HCT116 (cell line): Measurements from ENCODE around the gene RUNX1. TPM values are rescaled to one million over a fixed set of nuclear protein-coding genes. Genes with fewer than 3 reads are reported as not detected.

Experiments used
- ATAC-seq: fragments of 200-7000 bp; cut with Tn5 transposase; 2 replicates; pipeline ENCODE4 v1.9.1; 2020; ENCODE audit warnings: mild to moderate bottlenecking, moderate library complexity
- BruUV-seq: library from RNA; stranded (reverse); fragments of 400-500 nt; replicated peaks from 2 replicates; lab custom pipeline; 2021; lab: Mats Ljungman, UMichigan
- CTCF ChIA-PET: fragments of 300-600 bp; sonication (Branson Sonifier 250); formaldehyde crosslinking; loops from one replicate; lab custom pipeline; 2021; ENCODE audit warnings: antibody characterized with exemption; lab: Charles Lee
- POLR2A ChIA-PET: fragments of 300-600, 350-600 bp; sonication (Branson Sonifier 250); formaldehyde crosslinking; loops from one replicate; lab custom pipeline; 2021; ENCODE audit warnings: antibody characterized with exemption; lab: Charles Lee
- RAD21 ChIA-PET, 2 experiments: fragments of 300-600 bp; sonication (Branson Sonifier 250); formaldehyde crosslinking; loops; one replicate each; lab custom pipeline; 2023; ENCODE audit warnings: low total read pairs in 2 of 2; ENCODE audit not compliant: uncharacterized antibody in 2 of 2, unreplicated experiment in 2 of 2, low non-redundant PET in 1 of 2; lab: Charles Lee
- DNase-seq: peaks from one replicate; pipeline ENCODE4 v3.0.0-alpha.2; 2010; ENCODE audit warnings: low read depth, low spot score
- H2AFZ ChIP-seq: fragments of 200-600 bp; shearing (Covaris generic), sonication (generic); 2 replicates; pipeline ENCODE4 v1.6.1; 2017; ENCODE audit warnings: low read depth, mixed run types, mixed read lengths, antibody characterized with exemption, low read length; ENCODE audit not compliant: poor library complexity, severe bottlenecking
- H3K27ac ChIP-seq: 2 replicates; pipeline ENCODE4 v1.5.1; 2012; ENCODE audit warnings: low read depth, low read length
- H3K27me3 ChIP-seq: fragments of 200-600 bp; sonication (generic); 2 replicates; pipeline ENCODE4 v1.6.1; 2016; ENCODE audit warnings: mixed run types, low read length, mixed read lengths; ENCODE audit not compliant: insufficient read depth
- H3K36me3 ChIP-seq, 2 experiments: fragments of 200-500 bp in 1 of 2; fragments of 200-600 bp in 1 of 2; sonication (Bioruptor generic) in 1 of 2; sonication (generic) in 1 of 2; 2 replicates each; pipeline versions ENCODE4 v1.5.1 to v1.6.1; 2014 to 2016; ENCODE audit warnings: low read length in 2 of 2, inconsistent platforms in 1 of 2, mixed read lengths in 1 of 2, mixed run types in 1 of 2; ENCODE audit not compliant: insufficient read depth in 2 of 2, control insufficient read depth in 1 of 2
- H3K4me1 ChIP-seq, 2 experiments: fragments of 200-600 bp in 1 of 2; sonication (generic) in 1 of 2; 2 replicates each; pipeline versions ENCODE4 v1.5.1 to v1.6.1; 2012 to 2017; ENCODE audit warnings: low read length in 2 of 2, inconsistent platforms in 1 of 2, mild to moderate bottlenecking in 1 of 2, mixed read lengths in 1 of 2, mixed run types in 1 of 2, moderate library complexity in 1 of 2; ENCODE audit not compliant: insufficient read depth in 2 of 2, control insufficient read depth in 1 of 2
- H3K4me2 ChIP-seq: fragments of 200-600 bp; sonication (generic); 2 replicates; pipeline ENCODE4 v1.6.1; 2017; ENCODE audit warnings: mixed run types, low read length, mixed read lengths
- H3K4me3 ChIP-seq, 2 experiments: fragments of 200-600 bp in 1 of 2; sonication (generic) in 1 of 2; replicated peaks in 1 of 2; 2 replicates each; pipeline ENCODE4 v1.5.1; 2011 to 2016; ENCODE audit warnings: low read length in 2 of 2, control low read depth in 1 of 2, low read depth in 1 of 2, mild to moderate bottlenecking in 1 of 2, mixed read lengths in 1 of 2, mixed run types in 1 of 2
- H3K79me2 ChIP-seq: fragments of 200-600 bp; sonication (generic); 2 replicates; pipeline ENCODE4 v1.6.1; 2017; ENCODE audit warnings: mild to moderate bottlenecking, mixed run types, low read length, moderate library complexity, mixed read lengths; ENCODE audit not compliant: insufficient read depth
- H3K9ac ChIP-seq: fragments of 200-600 bp; sonication (generic); 2 replicates; pipeline ENCODE4 v1.6.1; 2016; ENCODE audit warnings: low read length, mixed read lengths
- H3K9me2 ChIP-seq: fragments of 200-600 bp; sonication (generic), shearing (Covaris generic); 2 replicates; pipeline ENCODE4 v1.6.1; 2017; ENCODE audit warnings: mixed run types, mild to moderate bottlenecking, moderate library complexity; ENCODE audit not compliant: insufficient read depth
- H3K9me3 ChIP-seq, 2 experiments: fragments of 200-500 bp in 1 of 2; fragments of 200-600 bp in 1 of 2; sonication (Bioruptor generic) in 1 of 2; sonication (generic) in 1 of 2; 2 replicates each; pipeline ENCODE4 v1.6.1; 2014 to 2017; ENCODE audit warnings: low read length in 2 of 2, mixed read lengths in 2 of 2, inconsistent platforms in 1 of 2, low read depth in 1 of 2, mild to moderate bottlenecking in 1 of 2, mixed run types in 1 of 2, moderate library complexity in 1 of 2; ENCODE audit not compliant: control insufficient read depth in 1 of 2, insufficient read depth in 1 of 2
- H4K20me1 ChIP-seq: fragments of 200-600 bp; sonication (generic), shearing (Covaris generic); 2 replicates; pipeline ENCODE4 v1.6.1; 2017; ENCODE audit warnings: mixed run types, mild to moderate bottlenecking, moderate library complexity; ENCODE audit not compliant: insufficient read depth
- EGR1 ChIP-seq: IDR thresholded peaks from 2 replicates; pipeline ENCODE4 v1.6.1; 2012; ENCODE audit warnings: low read depth
- ELF1 ChIP-seq: IDR thresholded peaks from 2 replicates; pipeline ENCODE4 v1.6.1; 2012; ENCODE audit warnings: low read depth, borderline replicate concordance
- EZH2phosphoT487 ChIP-seq: fragments of 200-600 bp; IDR thresholded peaks from 2 replicates; pipeline ENCODE4 v1.6.1; 2018; ENCODE audit warnings: antibody characterized with exemption, borderline replicate concordance
- JUND ChIP-seq: IDR thresholded peaks from 2 replicates; pipeline ENCODE4 v1.6.1; 2012
- POLR2A ChIP-seq: IDR thresholded peaks from 2 replicates; pipeline ENCODE4 v1.7.0; 2011; ENCODE audit warnings: borderline replicate concordance; ENCODE audit not compliant: insufficient read depth, insufficient read length; ENCODE audit errors: extremely low read depth
- POLR2AphosphoS5 ChIP-seq: IDR thresholded peaks from 2 replicates; pipeline ENCODE4 v1.6.1; 2011; ENCODE audit warnings: mild to moderate bottlenecking, low read depth, low read length, moderate library complexity
- RAD21 ChIP-seq: IDR thresholded peaks from 2 replicates; pipeline ENCODE4 v1.6.1; 2012; ENCODE audit warnings: low read depth, mild to moderate bottlenecking
- intact Hi-C: fragments of 100-400 bp; cut with micrococcal nuclease; formaldehyde crosslinking; loops from 2 replicates; pipeline ENCODE4 v1.10.0; 2022
- total RNA-seq: library from RNA; stranded (reverse); gene quantifications from one replicate; pipeline ENCODE4 v1.2.1, GENCODE V29; 2021; ENCODE audit not compliant: unreplicated experiment
- TF ChIP-seq, protein P1 (sequence below): IDR thresholded peaks from 2 replicates; pipeline ENCODE4 v1.6.1; 2012; ENCODE audit warnings: low read depth
- TF ChIP-seq, protein P2 (sequence below): IDR thresholded peaks from 2 replicates; pipeline ENCODE4 v1.6.1; 2012

Gene RUNX1
- total RNA-seq, 1 experiment from 2014 or later: 33.5 TPM

DNA sequence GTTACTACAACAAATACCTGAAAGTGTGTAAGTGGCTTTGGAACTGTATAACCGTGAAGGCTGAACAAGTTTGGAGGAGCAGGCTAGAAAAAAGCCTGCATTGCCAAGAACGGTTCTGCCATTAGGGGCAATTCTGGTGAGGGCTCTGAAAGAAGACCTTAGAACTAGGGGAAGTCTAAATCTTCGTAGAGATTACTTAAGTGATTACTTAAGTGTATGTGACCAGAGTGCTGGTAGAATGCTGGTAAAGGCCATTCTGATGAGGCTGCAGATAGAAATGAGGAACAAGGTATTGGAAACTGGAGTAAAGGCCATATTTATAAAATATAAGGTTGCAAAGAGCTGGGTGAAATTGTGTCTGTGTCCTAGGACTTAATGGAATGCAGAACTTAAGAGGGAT is 222.3 kb downstream of the RUNX1 start:
- H3K36me3 ChIP-seq: peaks cover 10 to 22% of the 10 kb centered on the region in 2 experiments; a peak in 2 of 4 replicates
- no peak overlapping the region for H2AFZ ChIP-seq
- BruUV-seq: no TSS peak
- H3K9ac ChIP-seq: no peak overlapping the region
- H3K4me3 ChIP-seq: no peak overlapping the region
- ChIA-PET RAD21 (interaction anchor here in 1 of 2 experiments (1.3 kb wide), 1 partner anchor 10 kb away, joined by 3 read pairs; no protein-coding TSS in a partner anchor), POLR2A (no interaction called here), CTCF (no interaction called here)
- H3K79me2 ChIP-seq: no peaks in the 10 kb centered on the region
- no peak for ATAC-seq
- no peaks in the 10 kb centered on the region for H4K20me1 ChIP-seq
- no peaks in the 10 kb centered on the region for H3K4me1 ChIP-seq
- TF ChIP-seq, protein P1, sequence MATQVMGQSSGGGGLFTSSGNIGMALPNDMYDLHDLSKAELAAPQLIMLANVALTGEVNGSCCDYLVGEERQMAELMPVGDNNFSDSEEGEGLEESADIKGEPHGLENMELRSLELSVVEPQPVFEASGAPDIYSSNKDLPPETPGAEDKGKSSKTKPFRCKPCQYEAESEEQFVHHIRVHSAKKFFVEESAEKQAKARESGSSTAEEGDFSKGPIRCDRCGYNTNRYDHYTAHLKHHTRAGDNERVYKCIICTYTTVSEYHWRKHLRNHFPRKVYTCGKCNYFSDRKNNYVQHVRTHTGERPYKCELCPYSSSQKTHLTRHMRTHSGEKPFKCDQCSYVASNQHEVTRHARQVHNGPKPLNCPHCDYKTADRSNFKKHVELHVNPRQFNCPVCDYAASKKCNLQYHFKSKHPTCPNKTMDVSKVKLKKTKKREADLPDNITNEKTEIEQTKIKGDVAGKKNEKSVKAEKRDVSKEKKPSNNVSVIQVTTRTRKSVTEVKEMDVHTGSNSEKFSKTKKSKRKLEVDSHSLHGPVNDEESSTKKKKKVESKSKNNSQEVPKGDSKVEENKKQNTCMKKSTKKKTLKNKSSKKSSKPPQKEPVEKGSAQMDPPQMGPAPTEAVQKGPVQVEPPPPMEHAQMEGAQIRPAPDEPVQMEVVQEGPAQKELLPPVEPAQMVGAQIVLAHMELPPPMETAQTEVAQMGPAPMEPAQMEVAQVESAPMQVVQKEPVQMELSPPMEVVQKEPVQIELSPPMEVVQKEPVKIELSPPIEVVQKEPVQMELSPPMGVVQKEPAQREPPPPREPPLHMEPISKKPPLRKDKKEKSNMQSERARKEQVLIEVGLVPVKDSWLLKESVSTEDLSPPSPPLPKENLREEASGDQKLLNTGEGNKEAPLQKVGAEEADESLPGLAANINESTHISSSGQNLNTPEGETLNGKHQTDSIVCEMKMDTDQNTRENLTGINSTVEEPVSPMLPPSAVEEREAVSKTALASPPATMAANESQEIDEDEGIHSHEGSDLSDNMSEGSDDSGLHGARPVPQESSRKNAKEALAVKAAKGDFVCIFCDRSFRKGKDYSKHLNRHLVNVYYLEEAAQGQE: no peak
- no peak for TF ChIP-seq POLR2AphosphoS5
- no peaks in the 10 kb centered on the region for H3K9me3 ChIP-seq
- intact Hi-C loops: no loop called here
- no peak overlapping the region for H3K27ac ChIP-seq
- H3K4me2 ChIP-seq: no peak overlapping the region
- DNase-seq: no peak
- H3K9me2 ChIP-seq: no peaks in the 10 kb centered on the region
- H3K27me3 ChIP-seq: no peaks in the 10 kb centered on the region

DNA sequence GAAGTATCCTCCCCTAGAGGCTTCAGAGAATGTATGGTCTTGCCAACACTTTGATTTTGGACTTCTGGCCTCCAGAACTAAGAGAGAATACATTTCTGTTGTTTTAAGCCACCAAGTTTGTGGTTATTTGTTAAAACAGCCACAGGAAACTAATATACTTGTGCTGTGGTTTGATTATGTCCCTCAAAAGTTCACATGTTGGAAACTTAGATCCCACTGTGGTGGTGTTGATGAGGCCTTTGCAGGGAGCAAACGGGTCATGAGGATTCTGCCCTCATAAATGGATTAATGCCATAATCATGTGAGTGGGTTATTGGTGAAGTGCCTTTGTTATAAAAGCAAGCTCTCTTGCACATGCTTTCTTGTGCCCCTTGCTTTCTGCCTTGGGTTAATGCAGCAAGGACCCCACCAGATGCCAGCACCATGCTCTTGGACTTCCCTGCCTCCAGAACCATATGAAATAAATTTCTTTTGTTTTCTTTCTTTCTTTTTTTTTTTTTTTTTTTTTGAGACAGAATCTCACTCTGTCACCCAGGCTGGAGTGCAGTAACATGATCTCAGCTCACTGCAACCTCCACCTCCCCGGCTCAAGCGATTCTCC is 223.1 kb downstream of the RUNX1 start:
- Histone ChIP-seq H3K4me1 (no peaks in the 10 kb centered on the region), H3K79me2 (no peaks in the 10 kb centered on the region), H3K4me2 (no peak overlapping the region), H3K9ac (no peak overlapping the region), H3K9me2 (no peaks in the 10 kb centered on the region), H3K27me3 (no peaks in the 10 kb centered on the region), H3K27ac (no peak overlapping the region), H3K36me3 (peaks cover 10 to 28% of the 10 kb centered on the region in 2 experiments; a peak in 2 of 4 replicates), H2AFZ (no peak overlapping the region), H4K20me1 (no peaks in the 10 kb centered on the region), H3K4me3 (no peak overlapping the region), H3K9me3 (no peaks in the 10 kb centered on the region)
- RAD21 ChIA-PET: interaction anchor here in 1 of 2 experiments (1.3 kb wide), 1 partner anchor 10 kb away, joined by 3 read pairs; no protein-coding TSS in a partner anchor
- intact Hi-C loops: no loop called here
- CTCF ChIA-PET: no interaction called here
- no peak for DNase-seq
- BruUV-seq: no TSS peak
- no peak for ATAC-seq
- TF ChIP-seq ELF1: no peak
- TF ChIP-seq RAD21: no peak
- TF ChIP-seq, protein P1: no peak
- no peak for TF ChIP-seq JUND
- TF ChIP-seq, protein P2, sequence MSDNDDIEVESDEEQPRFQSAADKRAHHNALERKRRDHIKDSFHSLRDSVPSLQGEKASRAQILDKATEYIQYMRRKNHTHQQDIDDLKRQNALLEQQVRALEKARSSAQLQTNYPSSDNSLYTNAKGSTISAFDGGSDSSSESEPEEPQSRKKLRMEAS: no peak
- TF ChIP-seq POLR2AphosphoS5: no peak
- no peak for TF ChIP-seq EGR1
- TF ChIP-seq POLR2A: no peak
- no peak for TF ChIP-seq EZH2phosphoT487
- POLR2A ChIA-PET: interaction anchor here (1.0 kb wide), 1 partner anchor 11 kb away, joined by 3 read pairs; no protein-coding TSS in a partner anchor
